Daoy (cell line): ENCODE measurements around the gene MEN1. TPM values are rescaled to one million over a fixed set of nuclear protein-coding genes. Genes with fewer than 3 reads are reported as not detected.

Experiments
- DNase-seq: peaks from one replicate; pipeline ENCODE4 v3.0.0-alpha.2; 2015; ENCODE audit warnings: low read depth
- total RNA-seq: library from RNA; depleted of rRNA; stranded (reverse); fragments of >200 nt; shearing (Covaris generic); gene quantifications from 2 replicates; pipeline ENCODE4 v1.2.3, GENCODE V29; 2014

The MEN1 gene
- total RNA-seq, 1 experiment from 2014 or later = 15.0 TPM

GRCh38 chr11:64801561-64802369 lies 8.6 kb downstream of the MEN1 start:
- DNase-seq = no peak

- no peak for DNase-seq
Observed at GRCh38 chr11:64801158-64801464, 9.2 kb downstream of the MEN1 start.

GRCh38 chr11:64800303-64801157 lies 9.8 kb downstream of the MEN1 start:
- no peak for DNase-seq

- no peak for DNase-seq
Observed at GRCh38 chr11:64799623-64800302, 10.6 kb downstream of the MEN1 start.

GRCh38 chr11:64799256-64799622 lies 11.1 kb downstream of the MEN1 start:
- DNase-seq = no peak

- no peak for DNase-seq
Observed at GRCh38 chr11:64796757-64797541, 13.4 kb downstream of the MEN1 start.

GRCh38 chr11:64796047-64796756 lies 14.1 kb downstream of the MEN1 start:
- no peak for DNase-seq

- no peak for DNase-seq
Observed at GRCh38 chr11:64794526-64794925, 15.8 kb downstream of the MEN1 start.

- DNase-seq = no peak
Observed at GRCh38 chr11:64793271-64794160, 16.8 kb downstream of the MEN1 start.

GRCh38 chr11:64792482-64792881 lies 17.9 kb downstream of the MEN1 start:
- DNase-seq = no peak

GRCh38 chr11:64791781-64792291 lies 18.5 kb downstream of the MEN1 start:
- DNase-seq = no peak

GRCh38 chr11:64790205-64791095 lies 19.9 kb downstream of the MEN1 start:
- no peak for DNase-seq

GRCh38 chr11:64789331-64790204 lies 20.8 kb downstream of the MEN1 start:
- no peak for DNase-seq

GRCh38 chr11:64788321-64789215 lies 21.8 kb downstream of the MEN1 start:
- DNase-seq = no peak

- peak; percentile 56 for DNase-seq
Observed at GRCh38 chr11:64787526-64788320, 22.6 kb downstream of the MEN1 start.

GRCh38 chr11:64786308-64786707 lies 24.0 kb downstream of the MEN1 start:
- no peak for DNase-seq
